K562 (cell line): ENCODE results near the gene TMEM63C. TPM values are rescaled to one million over a fixed set of nuclear protein-coding genes. Genes with fewer than 3 reads are reported as not detected.

Experiments used
- ATAC-seq: fragments of 200-7000 bp; cut with Tn5 transposase; 3 replicates; pipeline ENCODE4 v1.9.1; 2020; ENCODE audit warnings: moderate library complexity
- BruUV-seq: library from RNA; stranded (reverse); fragments of 400-500 nt; replicated peaks from 2 replicates; lab custom pipeline; 2021; lab: Mats Ljungman, UMichigan
- CTCF ChIA-PET: fragments of 300-600 bp; formaldehyde crosslinking; extraction: SDS; loops from one replicate; lab custom pipeline; 2021; ENCODE audit warnings: low intra/inter-chr PET ratio; lab: Yijun Ruan, JAX
- POLR2A ChIA-PET: fragments of 300-600, 350-650 bp; sonication (Branson Sonifier 250); formaldehyde crosslinking; extraction: SDS; loops from one replicate; lab custom pipeline; 2021; ENCODE audit warnings: antibody characterized with exemption, inconsistent platforms; lab: Yijun Ruan, JAX
- DNase-seq, 4 experiments: peaks; one replicate each; pipeline versions ENCODE4 v3.0.0 to v3.0.0-alpha.2; 2011 to 2018; ENCODE audit warnings: low spot score in 3 of 4, mixed read lengths in 3 of 4; ENCODE audit errors: extremely low read depth in 1 of 4
- FAIRE-seq: peaks from 2 replicates; lab custom pipeline; 2011; peaks lifted over from hg19 to GRCh38; lab: Jason Lieb, UNC
- H2AFZ ChIP-seq: 2 replicates; pipeline ENCODE4 v1.6.0; 2011; ENCODE audit warnings: low read depth, low read length, control low read depth, inconsistent platforms
- H3K27ac ChIP-seq: fragments of 200-600 bp; 3 replicates; pipeline ENCODE4 v1.8.0; 2011; ENCODE audit warnings: low read depth, mild to moderate bottlenecking, control low read depth, inconsistent platforms, low read length, moderate library complexity, mixed read lengths; ENCODE audit errors: extremely low read depth
- H3K27me3 ChIP-seq, 2 experiments: fragments of 300-600 bp in 1 of 2; 2 replicates in 1 of 2; 3 replicates in 1 of 2; pipeline versions ENCODE4 v1.6.0 to v1.8.0; 2011; ENCODE audit warnings: inconsistent platforms in 2 of 2, low read length in 2 of 2, mild to moderate bottlenecking in 1 of 2, mixed read lengths in 1 of 2, moderate library complexity in 1 of 2; ENCODE audit not compliant: control insufficient read depth in 2 of 2, insufficient read depth in 2 of 2
- H3K36me3 ChIP-seq: fragments of 300-600 bp; 3 replicates; pipeline ENCODE4 v1.8.0; 2011; ENCODE audit warnings: mild to moderate bottlenecking, low read length, inconsistent platforms; ENCODE audit not compliant: control insufficient read depth, insufficient read depth
- H3K4me1 ChIP-seq, 2 experiments: fragments of 200-600 bp in 1 of 2; replicated peaks in 1 of 2; 2 replicates in 1 of 2; 3 replicates in 1 of 2; pipeline versions ENCODE4 v1.5.1 to v1.8.0; 2011; ENCODE audit warnings: inconsistent platforms in 2 of 2, low read length in 2 of 2, mild to moderate bottlenecking in 1 of 2, mixed read lengths in 1 of 2, moderate library complexity in 1 of 2; ENCODE audit not compliant: control insufficient read depth in 2 of 2, insufficient read depth in 2 of 2
- H3K4me2 ChIP-seq: 2 replicates; pipeline ENCODE4 v1.6.1; 2011; ENCODE audit warnings: low read length, control low read depth, inconsistent platforms, mixed read lengths; ENCODE audit not compliant: insufficient read depth
- H3K4me3 ChIP-seq: fragments of 200-600 bp; sonication (generic), shearing (Covaris generic); 2 replicates; pipeline ENCODE4 v1.5.1; 2016; ENCODE audit warnings: control low read depth, inconsistent platforms
- H3K79me2 ChIP-seq: fragments of 200-600 bp; 3 replicates; pipeline ENCODE4 v1.8.0; 2011; ENCODE audit warnings: low read length, inconsistent platforms; ENCODE audit not compliant: control insufficient read depth, insufficient read depth
- H3K9ac ChIP-seq, 2 experiments: 2 replicates each; pipeline versions ENCODE4 v1.6.0 to v1.6.1; 2011; ENCODE audit warnings: low read depth in 2 of 2, low read length in 2 of 2, control low read depth in 1 of 2, inconsistent platforms in 1 of 2, mild to moderate bottlenecking in 1 of 2, mixed read lengths in 1 of 2; ENCODE audit not compliant: insufficient read depth in 1 of 2
- H3K9me1 ChIP-seq: one replicate; pipeline ENCODE4 v1.6.0; 2011; ENCODE audit warnings: inconsistent platforms, mild to moderate bottlenecking, low read length, moderate library complexity; ENCODE audit not compliant: control insufficient read depth, insufficient read depth
- H3K9me3 ChIP-seq: replicated peaks from 2 replicates; pipeline ENCODE4 v1.5.1; 2011; ENCODE audit warnings: low read depth, low read length, inconsistent platforms; ENCODE audit not compliant: control insufficient read depth, insufficient read depth
- H4K20me1 ChIP-seq: replicated peaks from 2 replicates; pipeline ENCODE4 v1.6.1; 2011; ENCODE audit warnings: low read length, inconsistent platforms, mixed read lengths; ENCODE audit not compliant: control insufficient read depth, insufficient read depth
- ARID1B ChIP-seq: fragments of 450-650 bp; IDR thresholded peaks from 2 replicates; pipeline ENCODE4 v1.6.1; 2016; ENCODE audit warnings: antibody characterized with exemption, mild to moderate bottlenecking, inconsistent platforms
- ARNT ChIP-seq, 2 experiments: fragments of 450-650 bp; IDR thresholded peaks; 2 replicates each; pipeline ENCODE4 v1.6.1; 2016; ENCODE audit warnings: mild to moderate bottlenecking in 1 of 2
- ATF2 ChIP-seq: sonication (generic); formaldehyde crosslinking; IDR thresholded peaks from 2 replicates; pipeline ENCODE4 v1.8.1; 2022; ENCODE audit warnings: missing genetic modification reagents
- CBX3 ChIP-seq, 2 experiments: IDR thresholded peaks; 1 replicate in 1 of 2; 2 replicates in 1 of 2; pipeline ENCODE4 v1.6.1; 2012; ENCODE audit warnings: inconsistent platforms in 2 of 2, low read length in 2 of 2, borderline replicate concordance in 1 of 2, control low read depth in 1 of 2
- MECOM ChIP-seq: fragments of 250-450 bp; sonication (Bioruptor Pico); IDR thresholded peaks from 2 replicates; pipeline ENCODE4 v1.8.0; 2022; ENCODE audit warnings: inconsistent platforms
- POLR3A ChIP-seq: IDR thresholded peaks from 2 replicates; pipeline ENCODE4 v1.6.1; 2011; ENCODE audit warnings: borderline replicate concordance, mild to moderate bottlenecking, moderate library complexity; ENCODE audit not compliant: insufficient read length, insufficient read depth; ENCODE audit errors: extremely low read depth
- RBM22 ChIP-seq: fragments of 200-400 bp; formaldehyde crosslinking; IDR thresholded peaks from 2 replicates; pipeline ENCODE4 v1.6.1; 2018; ENCODE audit warnings: low read length, low read depth; ENCODE audit not compliant: poor library complexity, severe bottlenecking
- SP2 ChIP-seq: IDR thresholded peaks from 2 replicates; pipeline ENCODE4 v1.6.1; 2011; ENCODE audit warnings: mild to moderate bottlenecking, low read depth, low read length, moderate library complexity; ENCODE audit not compliant: poor library complexity, severe bottlenecking; ENCODE audit errors: extremely low read depth
- SRSF1 ChIP-seq: fragments of 200-400 bp; formaldehyde crosslinking; IDR thresholded peaks from 2 replicates; pipeline ENCODE4 v1.6.1; 2017; ENCODE audit warnings: mild to moderate bottlenecking, low read depth, low read length, moderate library complexity
- TARDBP ChIP-seq: fragments of 450-650 bp; IDR thresholded peaks from 2 replicates; pipeline ENCODE4 v1.6.1; 2016
- TCF3 ChIP-seq: sonication (generic); formaldehyde crosslinking; IDR thresholded peaks from 2 replicates; pipeline ENCODE4 v1.4.0; 2020; ENCODE audit warnings: mild to moderate bottlenecking, missing genetic modification reagents
- THRB ChIP-seq: fragments of 450-650 bp; formaldehyde crosslinking; conservative IDR thresholded peaks from 2 replicates; pipeline ENCODE4 v1.4.0; 2022; ENCODE audit warnings: mild to moderate bottlenecking, missing genetic modification characterization
- ZNF253 ChIP-seq: fragments of 250-450 bp; sonication (Bioruptor Pico); conservative IDR thresholded peaks from 2 replicates; pipeline ENCODE4 v1.6.1; 2021; ENCODE audit warnings: mild to moderate bottlenecking
- ZNF507 ChIP-seq: conservative IDR thresholded peaks from 2 replicates; pipeline ENCODE4 v1.6.1; 2017; ENCODE audit warnings: missing genetic modification characterization, missing compliant biosample characterization
- ZNF699 ChIP-seq: fragments of 250-450 bp; sonication (Bioruptor Pico); IDR thresholded peaks from 2 replicates; pipeline ENCODE4 v1.8.0; 2021; ENCODE audit warnings: mild to moderate bottlenecking, moderate library complexity; ENCODE audit not compliant: insufficient replicate concordance
- WGBS: fragments of 100-300 bp; shearing (Covaris generic); methylation state at CpG from one replicate; pipeline ENCODE4 v1.1.6; 2016; ENCODE audit warnings: low coverage, mixed read lengths; ENCODE audit not compliant: insufficient coverage; ENCODE audit errors: missing lambda C conversion rate; 5-methylcytosine and 5-hydroxymethylcytosine counted together
- in situ Hi-C: fragments of 300-500 bp; cut with MboI; formaldehyde crosslinking; loops from 4 replicates; pipeline ENCODE4 v1.15.0; 2018; ENCODE audit warnings: inconsistent platforms, mixed read lengths
- intact Hi-C: fragments of 100-400 bp; cut with micrococcal nuclease; formaldehyde crosslinking; loops from 2 replicates; pipeline ENCODE4 v1.14.2; 2022
- polyA plus RNA-seq, 8 experiments: library from polyadenylated mRNA; depleted of rRNA in 4 of 8; stranded (reverse) in 5 of 8; unstranded in 3 of 8; fragments of >200 nt; fragmentation: Nextera tagmentation in 2 of 8; fragmentation: Illumina TruSeq in 1 of 8; extraction: Ambion mirVana in 2 of 8; extraction: Trizol in 1 of 8; gene quantifications; 2 replicates each; pipeline versions ENCODE4 v1.2.1 to v1.2.3, GENCODE V29; 2011 to 2014; ENCODE audit warnings: inconsistent platforms in 1 of 8, missing spikeins in 1 of 8
- total RNA-seq, 7 experiments: library from RNA; depleted of rRNA in 6 of 7; stranded (reverse); fragments of >200 nt in 6 of 7; fragmentation: Illumina TruSeq in 2 of 7; extraction: Trizol in 2 of 7; gene quantifications; 2 replicates each; pipeline versions ENCODE4 v1.2.1 to v1.2.3, GENCODE V29; 2011 to 2021; ENCODE audit warnings: low replicate concordance in 1 of 7
- TF ChIP-seq, protein P1 (sequence below): sonication (generic); IDR thresholded peaks from 2 replicates; pipeline ENCODE4 v1.6.1; 2016

Gene TMEM63C
- total and polyA plus RNA-seq, 9 of the 15 experiments (the other 6 are each of a cell fraction or from before 2014, with no cell fraction given) = 0.07 TPM; not detected in 8

GRCh38 chr14:77257700-77258099 lies 76.1 kb downstream of the TMEM63C start:
- WGBS = 17% methylated on average over 2 of the region's 10 CpGs
- Histone ChIP-seq H3K79me2 (no peaks in the 10 kb centered on the region), H3K4me2 (no peak overlapping the region), H3K9ac (no peak overlapping the region), H3K4me3 (no peak overlapping the region), H3K27ac (no peak overlapping the region), H3K9me3 (no peaks in the 10 kb centered on the region), H2AFZ (no peak overlapping the region), H4K20me1 (no peaks in the 10 kb centered on the region; the same call in 1 of the 2 replicates), H3K4me1 (no peaks in the 10 kb centered on the region), H3K36me3 (no peaks in the 10 kb centered on the region), H3K27me3 (peaks cover 0 to 55% of the 10 kb centered on the region in 2 experiments; a peak in 3 of 5 replicates), H3K9me1 (no peaks in the 10 kb centered on the region)
- FAIRE-seq (no peak), DNase-seq (no peak), ATAC-seq (no peak)
- in situ Hi-C loops = no loop called here
- ChIA-PET CTCF (no interaction called here), POLR2A (no interaction called here)
- intact Hi-C loops = no loop called here
- TF ChIP-seq TCF3 (no peak), CBX3 (IDR thresholded peaks at IDR 0.05; ENCODE audit: borderline replicate concordance in 1 of 2, low read length in 2 of 2) (no peak), ZNF507 (tag) (no peak), SRSF1 (no peak), THRB (no peak), MECOM (CRISPR knock-in tag) (no peak), ATF2 (CRISPR knock-in tag) (no peak), ZNF699 (CRISPR knock-in tag) (no peak), SP2 (no peak), RBM22 (no peak), TARDBP (no peak), ARID1B (no peak), POLR3A (no peak), ARNT (IDR thresholded peaks at IDR 0.05) (no peak), ZNF253 (CRISPR knock-in tag) (no peak)
- TF ChIP-seq, protein P1, sequence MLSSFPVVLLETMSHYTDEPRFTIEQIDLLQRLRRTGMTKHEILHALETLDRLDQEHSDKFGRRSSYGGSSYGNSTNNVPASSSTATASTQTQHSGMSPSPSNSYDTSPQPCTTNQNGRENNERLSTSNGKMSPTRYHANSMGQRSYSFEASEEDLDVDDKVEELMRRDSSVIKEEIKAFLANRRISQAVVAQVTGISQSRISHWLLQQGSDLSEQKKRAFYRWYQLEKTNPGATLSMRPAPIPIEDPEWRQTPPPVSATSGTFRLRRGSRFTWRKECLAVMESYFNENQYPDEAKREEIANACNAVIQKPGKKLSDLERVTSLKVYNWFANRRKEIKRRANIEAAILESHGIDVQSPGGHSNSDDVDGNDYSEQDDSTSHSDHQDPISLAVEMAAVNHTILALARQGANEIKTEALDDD = no peak
- BruUV-seq = no TSS peak
